Ishikawa (cell line): Measurements from ENCODE around the gene FAM20C.

ENCODE experiments used
- CEBPB ChIP-seq: IDR thresholded peaks from 2 replicates; pipeline ENCODE4 v1.6.1; 2012
- CREB1 ChIP-seq: IDR thresholded peaks from 2 replicates; pipeline ENCODE4 v1.6.1; 2012; ENCODE audit warnings: low read depth
- EGR1 ChIP-seq: IDR thresholded peaks from 2 replicates; pipeline ENCODE4 v1.6.1; 2012
- EP300 ChIP-seq: IDR thresholded peaks from 2 replicates; pipeline ENCODE4 v1.6.1; 2012; ENCODE audit warnings: borderline replicate concordance
- FOXM1 ChIP-seq: IDR thresholded peaks from 2 replicates; pipeline ENCODE4 v1.6.1; 2012; ENCODE audit warnings: low read depth, borderline replicate concordance
- MAX ChIP-seq: IDR thresholded peaks from 2 replicates; pipeline ENCODE4 v1.6.1; 2012
- RAD21 ChIP-seq: IDR thresholded peaks from 2 replicates; pipeline ENCODE4 v1.6.1; 2012; ENCODE audit warnings: low read depth
- REST ChIP-seq: IDR thresholded peaks from 2 replicates; pipeline ENCODE4 v1.6.1; 2012; ENCODE audit warnings: low read depth, mild to moderate bottlenecking
- TEAD4 ChIP-seq: IDR thresholded peaks from 2 replicates; pipeline ENCODE4 v1.6.1; 2012

- TF ChIP-seq EP300, result no peak
- TF ChIP-seq RAD21, result no peak
- TF ChIP-seq CEBPB, result no peak
- no peak for TF ChIP-seq TEAD4
- TF ChIP-seq REST, result no peak
- no peak for TF ChIP-seq EGR1
- no peak for TF ChIP-seq CREB1
- TF ChIP-seq FOXM1, result no peak
- no peak for TF ChIP-seq MAX
Measured at GRCh38 chr7:218316-218715, 25.9 kb downstream of the FAM20C start.
